NCI-H460 (cell line): ENCODE measurements around the gene ZDHHC11. TPM values are rescaled to one million over a fixed set of nuclear protein-coding genes. Genes with fewer than 3 reads are reported as not detected.
"Not testable (repeated sequence)": the region's sequence is repeated elsewhere in the genome, so short reads cannot be mapped to it uniquely, and the experiment has no call there.

Experiments
- DNase-seq: peaks from one replicate; pipeline ENCODE4 v3.0.0-alpha.2; 2016; ENCODE audit warnings: low read depth; ENCODE audit errors: extremely low read depth
- total RNA-seq: library from RNA; depleted of rRNA; stranded (reverse); fragments of >200 nt; shearing (Covaris generic); gene quantifications from 2 replicates; pipeline ENCODE4 v1.2.3, GENCODE V29; 2014

Gene ZDHHC11
- total RNA-seq, 1 experiment from 2014 or later = 6.9 TPM

DNA sequence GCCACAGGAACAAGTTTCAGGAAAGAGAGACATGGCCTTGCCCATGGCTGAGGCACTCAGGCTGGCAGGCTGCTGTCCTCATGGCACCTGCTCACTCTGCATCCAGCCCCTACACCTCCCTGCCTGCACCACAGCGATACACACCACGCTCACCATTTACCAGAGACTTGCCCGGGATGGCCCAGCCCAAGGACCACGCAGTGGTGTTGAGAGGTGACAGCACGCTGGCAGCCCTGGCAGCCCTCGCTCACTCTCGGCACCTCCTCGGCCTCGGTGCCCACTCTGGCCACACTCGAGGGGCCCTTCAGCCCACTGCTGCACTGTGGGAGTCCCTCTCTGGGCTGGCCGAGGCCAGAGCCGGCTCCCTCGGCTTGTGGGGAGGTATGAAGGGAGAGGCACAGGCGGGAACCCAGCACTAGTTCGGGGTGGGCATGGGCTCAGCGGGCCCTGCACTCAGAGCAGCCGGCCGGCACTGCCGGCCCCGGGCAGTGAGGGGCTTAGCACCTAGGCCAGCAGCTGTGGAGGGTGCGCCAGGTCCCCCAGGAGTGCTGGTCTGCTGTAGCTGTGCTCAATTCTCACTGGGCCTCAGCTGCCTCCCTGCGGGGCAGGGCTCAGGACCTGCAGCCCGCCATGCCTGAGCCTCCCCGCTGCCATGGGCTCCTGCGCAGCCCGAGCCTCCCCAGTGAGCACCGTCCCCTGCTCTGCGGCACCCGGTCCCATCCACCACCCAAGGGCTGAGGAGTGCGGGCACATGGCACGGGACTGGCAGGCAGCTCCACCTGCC, 86.6 kb downstream of the ZDHHC11 start:
- no peak for DNase-seq

DNA sequence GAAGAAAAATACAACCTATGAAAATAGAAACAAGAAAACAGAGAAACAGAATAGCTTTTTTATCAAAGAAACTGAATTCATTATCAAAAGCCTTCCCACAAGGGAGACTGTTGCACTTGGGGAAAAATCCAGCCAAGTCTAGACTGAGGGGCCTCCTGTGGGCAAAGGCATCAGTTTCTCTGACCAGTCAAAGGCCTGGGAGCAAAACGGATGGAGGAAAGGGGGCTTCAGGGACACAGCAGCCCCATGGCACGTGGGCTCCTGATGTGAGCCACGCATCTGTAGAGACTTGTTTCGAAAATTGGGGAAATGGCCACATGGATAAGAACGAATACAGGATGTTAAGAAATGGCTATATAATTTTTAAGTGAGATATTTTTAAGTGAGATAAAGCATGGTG, 87.4 kb downstream of the ZDHHC11 start:
- DNase-seq = no peak

DNA sequence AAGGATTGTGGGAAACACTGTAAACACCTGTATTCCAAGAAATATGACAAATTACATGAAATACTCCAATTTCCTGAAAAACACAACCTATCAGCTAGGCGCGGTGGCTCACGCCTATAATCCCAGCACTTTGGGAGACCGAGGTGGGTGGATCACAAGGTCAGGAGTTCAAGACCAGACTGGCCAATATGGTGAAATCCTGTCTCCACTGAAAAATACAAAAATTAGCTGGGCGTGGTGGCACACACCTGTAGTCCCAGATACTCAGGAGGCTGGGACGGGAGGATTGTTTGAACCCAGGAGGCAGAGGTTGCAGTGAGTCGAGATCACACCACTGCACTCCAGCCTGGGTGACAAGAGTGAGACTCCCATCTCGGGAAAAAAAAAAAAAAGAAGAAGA, 87.8 kb downstream of the ZDHHC11 start:
- not testable (repeated sequence) for DNase-seq

DNA sequence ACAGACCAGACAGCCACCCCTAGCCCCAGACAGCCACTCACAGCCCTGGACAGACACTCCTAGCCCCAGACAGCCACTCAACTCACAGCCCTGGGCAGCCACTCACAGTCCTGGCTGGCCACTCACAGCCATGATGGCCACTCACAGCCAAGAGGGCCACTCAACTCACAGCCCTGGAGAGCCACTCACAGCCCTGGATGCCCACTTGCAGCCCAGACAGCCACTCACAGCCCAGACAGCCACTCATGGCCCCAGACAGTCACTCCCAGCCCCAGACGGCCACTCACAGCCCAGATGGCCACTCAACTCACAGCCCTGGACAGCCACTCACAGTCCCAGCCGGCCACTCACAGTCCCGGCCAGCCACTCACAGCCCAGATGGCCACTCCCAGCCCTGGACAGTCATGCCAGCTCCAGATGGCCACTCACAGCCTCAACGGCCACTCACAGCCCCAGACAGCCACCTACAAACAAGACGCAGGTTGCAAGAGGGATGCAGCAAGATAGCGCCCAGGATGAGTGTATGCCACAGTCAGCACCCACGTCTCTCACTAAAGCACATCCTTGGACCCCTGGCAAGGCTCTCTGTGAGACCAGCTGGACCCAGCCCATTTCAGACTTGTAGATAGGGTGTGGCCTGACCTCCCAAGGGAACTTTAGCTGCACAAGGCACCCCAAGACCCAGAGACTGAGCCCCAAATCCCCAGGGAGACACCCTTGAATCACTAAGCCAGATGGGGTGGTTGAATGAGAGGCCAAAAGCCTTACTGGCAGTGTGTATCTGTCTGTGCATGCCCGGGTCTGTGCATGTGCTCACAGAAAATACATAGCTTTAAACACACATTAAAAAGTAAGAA, 88.7 kb downstream of the ZDHHC11 start:
- DNase-seq = no peak

DNA sequence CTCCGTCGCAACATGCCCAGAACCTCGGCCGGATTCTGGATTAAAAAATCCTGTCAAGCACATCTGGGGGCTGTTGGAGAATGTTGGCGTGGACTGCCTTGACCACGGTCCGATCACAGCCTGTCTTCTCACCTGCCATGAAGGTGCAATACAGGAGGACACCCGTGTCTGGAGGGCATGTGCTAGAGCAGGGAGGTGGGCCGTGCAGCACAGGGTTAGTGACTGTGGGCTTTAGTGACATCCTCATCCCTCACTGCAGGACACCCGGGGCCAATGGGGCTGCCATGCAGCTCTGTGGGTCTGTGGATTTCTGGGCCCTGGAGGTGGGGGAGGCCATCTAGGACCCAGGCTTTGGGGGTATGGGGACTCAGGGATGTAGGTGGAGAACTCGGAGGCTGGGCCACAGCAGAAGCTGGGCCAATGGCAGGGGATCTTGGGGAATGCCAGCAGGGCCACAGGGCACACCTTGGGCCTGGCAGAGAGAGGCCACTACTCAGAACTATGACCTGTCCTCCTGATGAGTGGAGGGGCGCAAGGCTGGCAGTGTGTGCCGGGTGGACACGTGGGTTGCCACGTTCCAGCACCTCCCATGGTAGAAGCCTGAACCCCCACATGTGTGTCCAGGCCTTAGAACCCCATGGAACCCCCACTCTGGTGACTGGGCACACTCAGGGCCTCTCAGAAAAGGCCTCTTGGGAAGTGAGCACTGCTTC, 89.6 kb downstream of the ZDHHC11 start:
- DNase-seq = no peak

DNA sequence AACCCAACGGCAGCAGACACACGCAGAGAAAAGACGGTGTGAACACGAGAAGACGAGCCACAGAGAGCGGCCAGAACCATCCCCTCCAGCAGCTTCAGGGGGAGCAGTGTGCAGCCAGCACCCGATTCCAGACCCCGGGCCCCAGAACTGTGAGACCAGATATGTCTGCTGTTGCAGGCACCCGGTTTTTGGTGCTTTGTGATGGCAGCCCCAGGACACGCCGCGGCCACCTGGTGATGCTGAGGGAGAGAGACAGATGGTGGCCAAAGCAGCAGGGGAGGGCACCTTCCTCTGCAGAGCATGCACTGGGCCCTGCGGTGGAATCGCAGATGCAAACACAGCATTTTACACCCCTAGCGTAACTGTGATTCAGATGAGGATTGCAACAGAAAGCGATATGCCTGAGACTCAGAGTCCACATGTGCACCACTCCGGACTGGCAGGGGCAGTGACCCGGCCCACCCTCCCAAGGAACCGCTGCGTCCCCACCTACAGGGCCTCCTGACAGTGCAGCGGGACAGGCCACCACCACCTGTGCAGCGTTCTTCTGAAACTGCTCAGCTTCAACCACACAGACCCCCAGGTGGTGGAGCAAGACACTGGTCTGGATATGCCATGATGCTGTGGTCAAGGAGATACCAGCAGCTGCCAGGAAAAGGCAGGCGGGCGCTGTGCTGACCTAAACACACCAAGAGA, 90.3 kb downstream of the ZDHHC11 start:
- no peak for DNase-seq

DNA sequence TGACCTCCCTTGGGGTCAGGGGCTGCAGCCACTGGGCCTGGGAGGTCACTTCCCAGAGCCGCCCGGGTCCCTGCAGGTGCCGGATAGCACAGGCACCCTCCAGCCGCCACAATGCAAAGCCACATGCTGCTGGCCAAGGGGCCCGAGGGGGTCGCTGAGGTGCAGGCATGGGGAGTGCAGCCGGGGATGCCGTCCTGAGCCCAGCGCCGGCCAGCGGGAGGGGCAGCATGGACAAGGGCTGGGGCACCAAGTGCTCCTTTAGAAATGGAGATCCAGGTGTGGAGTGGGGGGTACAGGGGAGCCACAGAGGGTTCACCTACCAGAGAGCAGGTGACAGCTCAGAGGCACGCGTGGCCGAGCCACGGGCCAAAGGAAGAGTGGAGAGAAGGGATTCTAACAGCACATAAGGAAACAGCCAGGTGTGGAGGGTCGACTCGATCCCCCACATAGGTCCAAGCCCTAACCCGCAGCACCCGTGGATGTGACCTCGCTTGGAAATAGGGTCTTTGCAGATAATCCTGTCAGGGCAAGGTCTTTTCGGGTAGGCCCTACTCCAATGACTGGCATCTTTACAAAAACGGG, 90.9 kb downstream of the ZDHHC11 start:
- no peak for DNase-seq

DNA sequence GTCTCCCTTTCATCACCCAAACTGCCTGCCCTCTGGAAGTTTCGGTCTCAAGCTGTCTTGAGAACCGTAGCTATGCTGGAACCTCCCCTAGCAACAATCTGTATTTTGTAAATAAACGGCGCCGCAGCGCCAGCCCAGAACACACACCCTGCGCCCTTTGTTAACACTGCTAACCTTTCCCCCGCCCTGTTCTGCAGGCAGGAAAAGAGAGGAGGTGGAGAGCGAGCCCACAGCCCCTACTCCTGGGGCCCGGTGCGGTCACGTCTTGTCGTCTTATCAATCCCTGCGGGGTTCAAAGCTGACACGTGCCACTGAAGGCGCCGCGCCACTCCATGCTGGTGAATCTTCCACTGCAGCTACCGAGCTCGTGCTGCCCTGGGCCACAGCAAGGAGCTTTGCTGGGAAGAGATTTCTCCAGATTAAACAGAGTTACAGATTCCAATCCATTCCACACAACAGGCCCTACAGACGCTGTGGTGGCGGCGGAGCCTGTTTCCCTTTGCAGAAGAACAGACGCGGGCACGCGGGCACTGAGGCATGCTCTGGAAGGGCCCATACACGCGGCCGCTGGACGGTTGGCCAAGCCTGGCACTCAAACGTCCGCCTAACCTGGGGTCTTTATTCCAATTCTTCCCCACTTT, 91.6 kb downstream of the ZDHHC11 start:
- DNase-seq = no peak

DNA sequence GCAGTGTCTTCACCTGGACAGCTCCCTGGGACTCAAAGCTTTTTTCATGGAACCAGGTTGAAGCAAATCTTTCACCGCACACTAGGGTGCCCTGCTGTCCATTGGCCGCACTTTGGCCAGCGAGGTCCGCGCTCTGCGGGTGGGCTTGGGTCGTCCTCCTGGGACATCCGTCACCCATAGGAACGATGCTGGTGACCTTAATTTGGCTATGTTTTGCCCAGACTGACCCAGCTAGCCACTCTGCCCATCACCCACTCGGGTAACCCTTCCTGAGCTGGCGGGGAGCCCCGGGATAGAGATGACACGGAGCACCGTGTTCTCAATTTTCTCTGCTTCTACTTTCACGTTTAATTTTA, 92.1 kb downstream of the ZDHHC11 start:
- DNase-seq = no peak

DNA sequence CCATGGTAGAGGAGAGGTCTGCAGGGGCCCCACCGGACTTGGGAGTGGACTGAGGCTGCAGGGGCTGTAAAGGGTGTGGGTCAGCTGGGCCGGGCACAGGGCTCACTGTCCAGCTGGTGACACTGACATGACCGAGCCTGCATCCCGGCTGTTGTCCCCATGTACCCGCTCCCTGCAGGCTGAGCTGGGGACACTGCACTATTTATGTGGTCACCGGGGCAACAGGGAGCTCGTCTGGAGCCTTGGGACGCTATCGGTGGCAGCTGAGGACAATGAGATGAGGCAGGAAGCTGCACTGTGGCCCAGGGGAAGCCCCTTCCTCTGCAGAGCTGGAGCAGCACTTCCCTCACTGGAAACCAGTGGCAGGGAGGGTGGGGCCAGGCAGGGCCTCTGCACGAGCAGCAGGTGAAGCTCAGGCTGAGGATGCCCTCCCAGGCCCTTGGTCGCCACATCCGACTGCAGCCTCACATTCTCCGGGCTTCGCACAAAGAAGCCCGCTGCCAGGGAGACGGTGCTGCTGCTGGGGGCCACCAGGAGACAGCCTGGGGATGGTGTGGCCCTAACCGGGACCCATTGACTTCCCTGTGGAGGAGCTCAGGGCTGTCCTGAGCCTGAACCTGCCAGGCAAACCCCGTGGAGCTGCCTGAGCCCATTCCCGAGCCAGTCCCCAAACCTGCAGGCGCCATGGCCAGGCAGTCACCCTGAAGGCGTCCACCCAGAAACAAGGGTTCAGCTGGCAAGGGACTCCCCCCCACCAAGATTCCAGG, 92.7 kb downstream of the ZDHHC11 start:
- no peak for DNase-seq

DNA sequence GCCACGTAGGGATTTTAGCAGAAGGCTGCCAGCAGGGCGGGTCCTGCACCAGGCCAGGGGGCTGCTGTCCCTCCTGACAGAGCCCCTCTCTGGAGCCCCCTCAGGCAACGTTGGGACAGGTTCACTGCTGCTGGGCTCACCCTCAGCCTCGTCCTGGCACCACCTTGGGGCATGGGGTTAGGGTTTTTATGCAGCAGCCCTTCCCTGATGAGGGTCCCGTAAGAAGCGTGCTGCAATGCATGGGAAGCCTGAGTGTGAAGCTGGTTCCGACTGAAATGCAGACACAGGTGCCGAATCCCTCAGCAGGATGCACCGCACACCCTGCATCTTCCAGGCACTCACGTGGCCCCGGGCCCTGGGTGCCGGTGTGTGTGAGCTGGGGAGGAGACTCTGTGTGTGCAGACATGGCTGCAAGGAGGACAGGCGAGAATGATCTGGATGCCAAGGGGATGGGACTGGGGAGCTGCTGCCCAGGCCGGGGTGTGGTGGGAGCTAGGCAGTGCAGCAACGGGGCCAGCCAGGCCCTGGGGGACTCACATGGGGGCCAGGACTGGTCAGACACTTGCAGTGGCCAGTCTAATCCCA, 93.3 kb downstream of the ZDHHC11 start:
- no peak for DNase-seq

DNA sequence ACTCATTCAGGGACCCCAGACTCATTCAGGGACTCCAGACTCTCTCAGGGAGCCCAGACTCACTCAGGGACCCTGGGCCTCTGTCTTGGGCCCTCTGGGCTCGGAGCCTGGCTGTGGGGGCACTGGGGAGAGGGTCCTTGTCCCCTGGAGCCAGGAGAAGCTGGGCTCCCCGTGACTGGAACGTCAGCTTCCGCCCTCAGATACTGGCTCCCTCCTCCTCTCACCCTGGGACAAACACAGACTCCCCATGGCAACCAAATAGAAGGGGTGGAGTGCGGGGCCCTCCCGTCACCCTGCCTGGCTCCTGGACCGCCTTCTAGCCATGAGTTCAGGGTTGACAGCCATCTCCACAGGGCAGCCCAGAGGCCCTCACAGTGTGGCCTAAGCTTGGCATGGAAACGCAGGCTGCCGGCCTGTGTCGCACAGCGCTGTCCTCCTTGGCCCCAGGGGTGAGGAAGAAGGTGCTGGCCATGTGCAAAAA, 93.9 kb downstream of the ZDHHC11 start:
- no peak for DNase-seq

DNA sequence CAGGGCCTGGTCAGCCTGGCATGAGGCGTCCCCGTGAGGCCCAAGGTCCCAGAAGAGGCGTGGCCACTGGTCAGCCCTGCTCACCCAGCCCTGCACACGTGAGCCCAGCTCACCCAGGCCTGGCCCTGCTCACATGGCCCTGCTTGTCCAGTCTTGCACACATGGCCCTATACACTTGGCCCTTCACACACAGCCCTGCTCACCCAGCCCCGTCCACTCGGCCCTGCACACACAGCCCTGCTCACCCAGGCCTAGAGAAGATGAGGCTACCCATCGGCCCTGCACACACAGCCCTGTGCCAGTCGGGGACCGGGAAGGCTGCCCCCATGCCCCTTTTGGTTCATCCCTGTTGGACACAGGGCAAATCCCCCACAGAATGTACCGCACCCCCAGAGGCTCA, 94.6 kb downstream of the ZDHHC11 start:
- DNase-seq = no peak

DNA sequence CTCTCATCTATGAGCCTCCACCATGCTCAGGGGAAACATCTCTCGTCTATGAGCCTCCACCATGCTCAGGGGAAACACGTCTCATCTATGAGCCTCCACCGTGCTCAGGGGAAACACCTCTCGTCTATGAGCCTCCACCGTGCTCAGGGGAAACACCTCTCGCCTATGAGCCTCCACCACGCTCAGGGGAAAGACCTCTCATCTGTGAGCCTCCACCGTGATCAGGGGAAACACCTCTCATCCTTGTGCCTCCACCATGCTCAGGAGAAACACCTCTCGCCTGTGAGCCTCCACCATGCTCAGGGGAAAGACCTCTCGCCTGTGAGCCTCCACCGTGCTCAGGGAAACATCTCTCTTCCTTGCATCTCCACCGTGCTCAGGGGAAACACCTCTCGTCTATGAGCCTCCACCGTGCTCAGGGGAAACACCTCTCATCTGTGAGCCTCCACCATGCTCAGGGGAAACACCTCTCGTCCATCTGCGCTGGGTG, 96.6 kb downstream of the ZDHHC11 start:
- DNase-seq = not testable (repeated sequence)

DNA sequence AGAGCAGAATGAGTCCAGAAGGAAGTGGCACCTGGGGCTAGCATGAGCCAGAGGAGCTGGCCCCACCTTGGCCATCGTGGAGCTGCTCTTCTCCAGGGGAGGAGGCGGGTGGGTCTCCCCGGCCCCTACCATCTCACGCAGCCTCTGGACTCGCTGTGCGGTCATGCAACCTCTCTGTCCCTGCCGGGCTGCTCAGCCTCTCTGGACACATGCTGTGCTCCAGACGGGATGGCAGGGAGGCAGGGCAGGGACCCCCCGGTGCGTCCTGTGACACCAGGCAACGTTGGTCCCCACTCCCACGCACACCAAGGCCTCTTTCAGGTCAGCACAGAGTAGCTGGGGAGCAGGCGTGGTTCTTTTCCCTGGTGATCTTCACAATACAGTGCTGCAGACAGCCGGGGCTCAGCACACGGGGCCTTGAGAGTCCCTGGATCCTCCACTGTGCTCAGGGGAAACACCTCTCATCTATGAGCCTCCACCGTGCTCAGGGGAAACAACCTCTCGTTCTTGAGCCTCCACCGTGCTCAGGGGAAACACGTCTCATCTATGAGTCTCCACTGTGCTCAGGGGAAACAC, 97.1 kb downstream of the ZDHHC11 start:
- not testable (repeated sequence) for DNase-seq

DNA sequence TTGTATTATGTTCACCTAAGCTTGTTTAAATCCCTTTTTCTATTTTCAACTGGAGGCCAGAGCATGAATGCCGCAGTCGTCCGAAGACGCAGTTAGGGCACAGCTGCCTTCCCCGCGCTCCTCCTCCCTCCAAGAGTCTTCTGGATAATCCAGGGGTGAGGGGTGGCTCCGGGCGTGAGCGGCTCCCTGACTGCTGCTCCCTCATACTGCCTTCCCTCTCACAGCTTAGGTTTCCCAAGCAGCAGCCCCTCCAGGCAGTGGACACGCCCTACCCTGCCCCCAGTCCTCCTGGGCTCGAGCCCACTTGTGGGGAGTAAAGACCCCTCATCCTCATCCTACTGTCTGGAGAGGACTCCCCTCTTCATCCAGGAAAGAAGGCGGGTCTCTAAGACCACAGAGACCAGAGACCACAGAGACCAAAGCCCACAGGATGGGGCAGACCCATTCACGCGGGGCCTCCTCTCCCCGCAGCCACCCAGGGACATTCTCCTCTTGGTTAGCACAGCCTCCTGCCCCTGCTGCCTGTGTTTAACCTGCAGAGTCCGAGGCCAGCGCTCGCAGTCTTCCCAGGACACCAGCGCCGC, 98.2 kb downstream of the ZDHHC11 start:
- DNase-seq = not testable (repeated sequence)

DNA sequence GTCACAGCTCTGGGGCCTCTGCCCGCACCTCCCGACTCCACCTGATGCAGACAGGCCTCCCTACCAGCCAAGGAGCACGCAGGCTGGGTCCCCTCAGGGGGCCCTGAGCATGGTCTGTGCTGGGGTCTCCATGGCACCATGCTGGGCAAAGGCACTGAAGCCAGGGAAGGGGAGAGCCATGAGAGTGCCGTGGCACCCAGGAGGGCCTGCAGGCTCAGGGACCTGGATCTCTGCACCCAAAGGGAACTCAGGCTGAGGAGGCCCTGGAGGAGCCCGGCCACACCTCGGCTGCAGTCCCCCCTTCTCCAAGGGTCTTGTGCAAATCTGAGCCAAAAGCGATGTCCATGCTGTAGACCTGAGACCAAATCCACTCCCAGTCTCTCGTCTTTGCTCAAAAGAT, 98.8 kb downstream of the ZDHHC11 start:
- not testable (repeated sequence) for DNase-seq

DNA sequence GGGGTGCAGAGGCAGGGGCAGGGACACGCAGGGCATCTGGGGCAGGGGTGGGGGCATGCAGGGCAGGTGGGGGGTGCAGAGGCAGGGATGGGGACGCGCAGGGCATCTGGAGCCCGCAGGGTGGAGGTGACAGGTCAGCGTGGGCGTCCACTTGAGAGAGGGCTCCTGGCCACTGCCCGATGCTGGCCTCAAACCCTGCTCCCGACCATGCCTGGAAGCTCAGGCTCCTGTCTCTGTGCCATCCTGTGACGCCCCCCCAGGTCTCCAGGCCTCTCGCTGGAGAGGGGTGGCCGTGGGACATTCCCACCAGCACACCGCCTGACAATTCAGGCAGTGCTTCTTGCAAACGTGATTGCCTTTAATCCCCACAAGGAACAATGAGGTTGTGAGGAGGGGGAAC, 99.3 kb downstream of the ZDHHC11 start:
- DNase-seq = no peak
